HFFc6 (cell line): ENCODE results near the gene ATP8B1. TPM values are rescaled to one million over a fixed set of nuclear protein-coding genes. Genes with fewer than 3 reads are reported as not detected.

Experiments used
- DNase-seq: peaks from one replicate; pipeline ENCODE4 v3.0.0-alpha.2; 2018
- H3K27ac Mint-ChIP-seq: 2 replicates; pipeline ENCODE4 v1.8.0; 2020; ENCODE audit warnings: mild to moderate bottlenecking, mixed read lengths
- H3K27me3 Mint-ChIP-seq: 2 replicates; pipeline ENCODE4 v1.8.0; 2021; ENCODE audit warnings: mild to moderate bottlenecking, moderate library complexity, mixed read lengths; ENCODE audit not compliant: insufficient read depth
- H3K36me3 Mint-ChIP-seq: 2 replicates; pipeline ENCODE4 v1.8.0; 2021; ENCODE audit warnings: low read depth, mixed read lengths
- H3K4me1 Mint-ChIP-seq: 2 replicates; pipeline ENCODE4 v1.8.0; 2020; ENCODE audit warnings: low read depth, mixed read lengths
- H3K4me3 Mint-ChIP-seq: 2 replicates; pipeline ENCODE4 v1.8.0; 2020; ENCODE audit warnings: mild to moderate bottlenecking, moderate library complexity, mixed read lengths
- H3K9me3 Mint-ChIP-seq: 2 replicates; pipeline ENCODE4 v1.8.0; 2020; ENCODE audit warnings: mild to moderate bottlenecking, mixed read lengths
- CTCF ChIP-seq: fragments of 200-600 bp; sonication (generic); IDR thresholded peaks from 2 replicates; pipeline ENCODE4 v1.5.0; 2021; ENCODE audit warnings: antibody characterized with exemption, mild to moderate bottlenecking
- total RNA-seq, 6 experiments: library from RNA; stranded (reverse); fragmentation: NEBNext Ultra II Directional; extraction: Animal tissue kit (Norgen Biotek cat#: 25700); gene quantifications; 2 replicates in 1 of 6; 3 replicates in 5 of 6; pipeline ENCODE4 v1.2.3, GENCODE V29; 2021

The ATP8B1 gene
- total RNA-seq, 6 experiments from 2014 or later = 78.8 to 115 (median 94.6) TPM

- DNase-seq = no peak
- Mint-ChIP-seq H3K27ac (no peak overlapping the region), H3K27me3 (no peaks in the 10 kb centered on the region), H3K4me3 (no peak overlapping the region), H3K4me1 (peaks cover 65% of the 10 kb centered on the region), H3K9me3 (peaks cover 21% of the 10 kb centered on the region), H3K36me3 (peaks cover 18% of the 10 kb centered on the region)
- TF ChIP-seq CTCF = no peak
Measured at GRCh38 chr18:57816208-57816954, 13.3 kb upstream of the ATP8B1 start.

- Mint-ChIP-seq H3K36me3 (peaks cover 21% of the 10 kb centered on the region), H3K27me3 (no peaks in the 10 kb centered on the region), H3K27ac (no peak overlapping the region), H3K4me1 (peaks cover 56% of the 10 kb centered on the region), H3K4me3 (no peak overlapping the region), H3K9me3 (peaks cover 24% of the 10 kb centered on the region)
- no peak for TF ChIP-seq CTCF
- no peak for DNase-seq
Measured at GRCh38 chr18:57814555-57814954, 11.4 kb upstream of the ATP8B1 start.

- peak overlapping the region; percentile 57 for H3K27ac Mint-ChIP-seq
- H3K36me3 Mint-ChIP-seq = peaks cover 21% of the 10 kb centered on the region
- DNase-seq = peak; percentile 91
- H3K9me3 Mint-ChIP-seq = peaks cover 24% of the 10 kb centered on the region
- no peak for TF ChIP-seq CTCF
- peaks cover 60% of the 10 kb centered on the region for H3K4me1 Mint-ChIP-seq
- no peaks in the 10 kb centered on the region for H3K27me3 Mint-ChIP-seq
- peak overlapping the region; percentile 43 for H3K4me3 Mint-ChIP-seq
Measured at GRCh38 chr18:57813245-57813644, 10.1 kb upstream of the ATP8B1 start.

- peaks cover 21% of the 10 kb centered on the region for H3K36me3 Mint-ChIP-seq
- H3K9me3 Mint-ChIP-seq = peaks cover 24% of the 10 kb centered on the region
- no peak for DNase-seq
- no peaks in the 10 kb centered on the region for H3K27me3 Mint-ChIP-seq
- no peak overlapping the region for H3K4me3 Mint-ChIP-seq
- H3K27ac Mint-ChIP-seq = no peak overlapping the region
- H3K4me1 Mint-ChIP-seq = peaks cover 72% of the 10 kb centered on the region
- TF ChIP-seq CTCF = no peak
Measured at GRCh38 chr18:57812126-57812477, 9.0 kb upstream of the ATP8B1 start.

GRCh38 chr18:57811477-57812125 is 8.5 kb upstream of the ATP8B1 start:
- Mint-ChIP-seq H3K36me3 (peaks cover 21% of the 10 kb centered on the region), H3K4me1 (peaks cover 77% of the 10 kb centered on the region), H3K4me3 (no peak overlapping the region; the same call in 1 of the 2 replicates), H3K27ac (peak overlapping the region; percentile 23), H3K9me3 (peaks cover 24% of the 10 kb centered on the region), H3K27me3 (no peaks in the 10 kb centered on the region)
- DNase-seq = peak; percentile 43
- TF ChIP-seq CTCF = no peak
